Astrocyte (in vitro differentiated cells and primary cell): ENCODE measurements around the gene SUSD2.

ENCODE experiments used
- CTCF ChIP-seq: IDR thresholded peaks from 2 replicates; pipeline ENCODE4 v1.5.1; 2011; ENCODE audit warnings: low read depth, mild to moderate bottlenecking, inconsistent platforms, low read length, moderate library complexity; ENCODE audit not compliant: insufficient read depth
- EZH2 ChIP-seq: IDR thresholded peaks from 2 replicates; pipeline ENCODE4 v1.6.1; 2012; ENCODE audit warnings: mild to moderate bottlenecking, low read length, inconsistent platforms; ENCODE audit not compliant: insufficient read depth

- TF ChIP-seq CTCF (no peak), EZH2 (no peak)
Measured at GRCh38 chr22:24185501-24186351, 4.4 kb downstream of the SUSD2 start.
